Liver (tissue), 9 donors: Measurements from ENCODE around the gene TMEM232. TPM values are rescaled to one million over a fixed set of nuclear protein-coding genes. Genes with fewer than 3 reads are reported as not detected.

Source experiments
- DNase-seq: peaks from one replicate; pipeline ENCODE4 v3.0.0-alpha.2; 2017; ENCODE audit warnings: low spot score
- H3K27ac ChIP-seq, 2 donors: one replicate each; pipeline ENCODE4 v1.7.0; 2013; ENCODE audit warnings: inconsistent platforms in 2 of 2, low read length in 2 of 2, control low read depth in 1 of 2, low read depth in 1 of 2, mild to moderate bottlenecking in 1 of 2
- H3K27me3 ChIP-seq, 4 donors: one replicate each; pipeline versions ENCODE4 v1.6.1 to v1.7.0; 2013; ENCODE audit warnings: low read length in 3 of 4, inconsistent platforms in 1 of 4, mild to moderate bottlenecking in 1 of 4, moderate library complexity in 1 of 4; ENCODE audit not compliant: control insufficient read depth in 4 of 4, insufficient read depth in 4 of 4
- H3K36me3 ChIP-seq, 4 donors: one replicate each; pipeline versions ENCODE4 v1.6.1 to v1.7.0; 2013; ENCODE audit warnings: low read length in 3 of 4, mild to moderate bottlenecking in 3 of 4, low read depth in 1 of 4, moderate library complexity in 1 of 4; ENCODE audit not compliant: control insufficient read depth in 4 of 4, insufficient read depth in 3 of 4
- H3K4me1 ChIP-seq, 4 donors: one replicate each; pipeline versions ENCODE4 v1.6.1 to v1.7.0; 2013; ENCODE audit warnings: low read length in 3 of 4, mild to moderate bottlenecking in 3 of 4, moderate library complexity in 1 of 4; ENCODE audit not compliant: control insufficient read depth in 4 of 4, insufficient read depth in 4 of 4
- H3K4me3 ChIP-seq, 3 donors: one replicate each; pipeline versions ENCODE4 v1.6.1 to v1.7.0; 2013; ENCODE audit warnings: low read length in 3 of 3, control low read depth in 1 of 3, low read depth in 1 of 3, mild to moderate bottlenecking in 1 of 3
- H3K9ac ChIP-seq, 2 donors: one replicate each; pipeline ENCODE4 v1.7.0; 2013; ENCODE audit warnings: low read length in 2 of 2, mild to moderate bottlenecking in 2 of 2, moderate library complexity in 2 of 2, control low read depth in 1 of 2, low read depth in 1 of 2
- H3K9me3 ChIP-seq, 4 donors: one replicate each; pipeline versions ENCODE4 v1.6.1 to v1.7.0; 2013; ENCODE audit warnings: low read length in 3 of 4; ENCODE audit not compliant: control insufficient read depth in 4 of 4
- ATF3 ChIP-seq: IDR thresholded peaks from 2 replicates; pipeline ENCODE4 v1.6.1; 2016; ENCODE audit warnings: antibody characterized with exemption
- CTCF ChIP-seq: fragments of 150-350 bp; IDR thresholded peaks from 2 replicates; pipeline ENCODE4 v1.5.1; 2017; ENCODE audit warnings: improper control_type of control experiment, low read depth, low read length; ENCODE audit not compliant: missing input control
- EGR1 ChIP-seq, 2 donors: IDR thresholded peaks; 2 replicates each; pipeline ENCODE4 v1.6.1; 2016 to 2018; ENCODE audit warnings: antibody characterized with exemption in 2 of 2, low read depth in 2 of 2
- FOXA1 ChIP-seq: IDR thresholded peaks from 2 replicates; pipeline ENCODE4 v1.6.1; 2016; ENCODE audit warnings: antibody characterized with exemption
- FOXA2 ChIP-seq: IDR thresholded peaks from 2 replicates; pipeline ENCODE4 v1.6.1; 2016; ENCODE audit warnings: antibody characterized with exemption
- GABPA ChIP-seq, 2 donors: IDR thresholded peaks in 1 of 2; conservative IDR thresholded peaks in 1 of 2; 2 replicates each; pipeline ENCODE4 v1.6.1; 2016; ENCODE audit warnings: antibody characterized with exemption in 2 of 2, mild to moderate bottlenecking in 1 of 2, moderate library complexity in 1 of 2
- HNF4A ChIP-seq, 2 donors: conservative IDR thresholded peaks; 2 replicates each; pipeline ENCODE4 v1.6.1; 2016; ENCODE audit warnings: antibody characterized with exemption in 2 of 2, mild to moderate bottlenecking in 2 of 2
- HNF4G ChIP-seq: IDR thresholded peaks from 2 replicates; pipeline ENCODE4 v1.6.1; 2016; ENCODE audit warnings: antibody characterized with exemption
- JUND ChIP-seq, 2 donors: IDR thresholded peaks; 2 replicates each; pipeline ENCODE4 v1.6.1; 2016; ENCODE audit warnings: antibody characterized with exemption in 2 of 2
- MAX ChIP-seq: IDR thresholded peaks from 2 replicates; pipeline ENCODE4 v1.6.1; 2016; ENCODE audit warnings: antibody characterized with exemption
- NR2F2 ChIP-seq: IDR thresholded peaks from 2 replicates; pipeline ENCODE4 v1.6.1; 2016; ENCODE audit warnings: antibody characterized with exemption
- RAD21 ChIP-seq, 2 donors: IDR thresholded peaks; 2 replicates each; pipeline ENCODE4 v1.6.1; 2016; ENCODE audit warnings: antibody characterized with exemption in 2 of 2, mild to moderate bottlenecking in 2 of 2
- REST ChIP-seq: IDR thresholded peaks from 2 replicates; pipeline ENCODE4 v1.6.1; 2016; ENCODE audit warnings: antibody characterized with exemption, mild to moderate bottlenecking
- RXRA ChIP-seq, 2 donors: IDR thresholded peaks; 2 replicates each; pipeline ENCODE4 v1.6.1; 2017 to 2018; ENCODE audit warnings: antibody characterized with exemption in 2 of 2, mild to moderate bottlenecking in 1 of 2
- TAF1 ChIP-seq: conservative IDR thresholded peaks from 2 replicates; pipeline ENCODE4 v1.6.1; 2016; ENCODE audit warnings: antibody characterized with exemption, mild to moderate bottlenecking
- YY1 ChIP-seq: IDR thresholded peaks from 2 replicates; pipeline ENCODE4 v1.6.1; 2016; ENCODE audit warnings: antibody characterized with exemption, mild to moderate bottlenecking
- ZBTB33 ChIP-seq: IDR thresholded peaks from 2 replicates; pipeline ENCODE4 v1.6.1; 2016; ENCODE audit warnings: antibody characterized with exemption
- WGBS: extraction: QIAGEN DNeasy Blood & Tissue Kit; methylation state at CpG from one replicate; pipeline ENCODE4 v1.1.7; 2013; 5-methylcytosine and 5-hydroxymethylcytosine counted together
- polyA plus RNA-seq, 2 donors: library from polyadenylated mRNA; stranded (reverse) in 1 of 2; unstranded in 1 of 2; fragments of 200-250 nt in 1 of 2; fragments of >200 nt in 1 of 2; fragmentation: Nextera tagmentation in 1 of 2; extraction: Ambion mirVana in 1 of 2; gene quantifications; one replicate each; pipeline versions ENCODE4 v1.2.1 to v1.2.3, GENCODE V29; 2013 to 2015
- total RNA-seq, 2 donors: library from RNA; depleted of rRNA; stranded (reverse); fragments of >200 nt; gene quantifications; one replicate each; pipeline ENCODE4 v1.2.3, GENCODE V29; 2014
- donor health status: healthy.
- donor health status: healthy.
- donor health status: healthy.
- donor health status: healthy.
- donor health status: healthy.

TMEM232 gene
- total and polyA plus RNA-seq, 4 donors: 0.39 to 2.5 (median 1.0) TPM

- TF ChIP-seq CTCF (no peak), RXRA (IDR thresholded peaks at IDR 0.05) (no peak)
Observed at GRCh38 chr5:110611817-110612216, 114.7 kb downstream of the TMEM232 start (continued).

- no peak for TF ChIP-seq YY1
- TF ChIP-seq ATF3: no peak
- no peak for TF ChIP-seq NR2F2
- no peak for TF ChIP-seq HNF4A (conservative IDR thresholded peaks at IDR 0.05)
- no peak for TF ChIP-seq FOXA2
- no peak for TF ChIP-seq FOXA1
- no peak for TF ChIP-seq HNF4G
- TF ChIP-seq REST: no peak
- no peak for TF ChIP-seq CTCF
- TF ChIP-seq GABPA (IDR thresholded peaks at IDR 0.05 in 1 of 2, conservative IDR thresholded peaks at IDR 0.05 in 1 of 2): no peak
- no peak for TF ChIP-seq EGR1 (IDR thresholded peaks at IDR 0.05; ENCODE audit: low read depth in 2 of 2)
- TF ChIP-seq TAF1: no peak
- no peak for TF ChIP-seq RXRA (IDR thresholded peaks at IDR 0.05)
- TF ChIP-seq JUND (IDR thresholded peaks at IDR 0.05): no peak
- no peak for TF ChIP-seq ZBTB33
- TF ChIP-seq RAD21 (IDR thresholded peaks at IDR 0.05): no peak
- TF ChIP-seq MAX: no peak
Observed at GRCh38 chr5:110594866-110595265, 131.6 kb downstream of the TMEM232 start.

More at GRCh38 chr5:110594866-110595265, 131.6 kb downstream of the TMEM232 start:
- Histone ChIP-seq H3K27me3 (no peaks in the 10 kb centered on the region), H3K9me3 (no peaks in the 10 kb centered on the region), H3K36me3 (no peaks in the 10 kb centered on the region), H3K4me1 (no peaks in the 10 kb centered on the region), H3K4me3 (no peak overlapping the region), H3K27ac (no peak overlapping the region), H3K9ac (no peak overlapping the region)
- no peak for DNase-seq
- WGBS: 95% methylated on average over 4 of the region's 4 CpGs
